Endothelial cell of umbilical vein (primary cell): ENCODE results near the gene SYNPO2.

Experiments
- CTCF ChIP-seq, 2 donors: IDR thresholded peaks; 1 replicate in 1 of 2; 2 replicates in 1 of 2; pipeline ENCODE4 v1.5.1; 2011; ENCODE audit warnings: low read length in 2 of 2, mild to moderate bottlenecking in 2 of 2, moderate library complexity in 2 of 2, control low read depth in 1 of 2, inconsistent platforms in 1 of 2, low read depth in 1 of 2; ENCODE audit not compliant: insufficient read depth in 1 of 2; ENCODE audit errors: extremely low read depth in 1 of 2
- FOS ChIP-seq: IDR thresholded peaks from 2 replicates; pipeline ENCODE4 v1.6.1; 2011; ENCODE audit warnings: mild to moderate bottlenecking, low read length, moderate library complexity, borderline replicate concordance; ENCODE audit not compliant: insufficient read depth
- MAX ChIP-seq: IDR thresholded peaks from 2 replicates; pipeline ENCODE4 v1.6.1; 2011; ENCODE audit not compliant: insufficient read depth, insufficient read length
- MYC ChIP-seq: IDR thresholded peaks from one replicate; pipeline ENCODE4 v1.6.1; 2011; ENCODE audit warnings: mild to moderate bottlenecking, low read depth, low read length
- POLR2A ChIP-seq: IDR thresholded peaks from 2 replicates; pipeline ENCODE4 v1.6.1; 2012; ENCODE audit warnings: low read depth, mild to moderate bottlenecking, control low read depth, low read length
- POLR2AphosphoS5 ChIP-seq: IDR thresholded peaks from 2 replicates; pipeline ENCODE4 v1.6.1; 2012; ENCODE audit warnings: low read depth, mild to moderate bottlenecking, control low read depth, low read length, moderate library complexity; ENCODE audit not compliant: insufficient read depth

GRCh38 chr4:118985170-118986000, 96.7 kb downstream of the SYNPO2 start:
- TF ChIP-seq CTCF (IDR thresholded peaks at IDR 0.05; ENCODE audit: extremely low read depth in 1 of 2, insufficient read depth in 1 of 2, low read depth in 1 of 2, low read length in 2 of 2), result no peak
- TF ChIP-seq POLR2A, result no peak
- no peak for TF ChIP-seq POLR2AphosphoS5
- no peak for TF ChIP-seq MAX
- TF ChIP-seq MYC, result no peak
- TF ChIP-seq FOS, result no peak
